Stimulated activated CD4-positive, alpha-beta T cell treated with anti-CD3 and anti-CD28 coated beads, Interleukin-4, amount 100 ng/mL, for 24 hours (primary cell): ENCODE measurements around the gene TEX36.
A peak's percentile ranks its signal among the peaks of the same experiment; 100 is the strongest.
"Not testable (repeated sequence)": the region's sequence is repeated elsewhere in the genome, so short reads cannot be mapped to it uniquely, and the experiment has no call there.

ENCODE experiments used
- DNase-seq: peaks from one replicate; pipeline ENCODE4 v3.0.0-alpha.2; 2020

TEX36 gene, protein sequence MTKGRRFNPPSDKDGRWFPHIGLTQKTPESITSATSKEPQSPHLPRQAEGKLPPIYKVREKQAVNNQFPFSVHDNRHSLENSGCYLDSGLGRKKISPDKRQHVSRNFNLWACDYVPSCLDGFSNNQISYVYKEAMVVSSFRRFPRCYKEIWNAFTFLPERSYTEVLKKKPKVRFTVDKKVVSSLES

DNA sequence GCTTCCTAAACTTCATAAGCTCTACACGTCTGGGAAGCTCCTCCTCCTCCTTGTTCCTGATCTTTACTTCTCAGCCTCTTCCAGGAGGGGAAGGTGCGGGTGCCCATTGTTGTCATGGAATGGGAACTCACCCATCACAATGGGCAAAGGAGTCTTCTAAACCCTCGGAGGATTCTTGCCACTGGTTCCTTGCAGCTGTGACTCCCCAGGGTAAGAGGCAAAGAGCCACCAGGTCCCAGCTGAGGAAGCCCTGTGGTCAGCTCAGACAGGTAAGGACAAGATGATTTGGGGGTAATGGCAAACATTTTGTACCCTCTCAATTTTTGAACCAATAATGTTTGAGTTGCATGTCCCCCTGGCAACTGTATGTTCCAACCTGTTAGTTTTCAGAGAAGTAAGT, at the start of gene TEX36:
Gene TEX36 (minus strand): TSS at position 101 of the 400 bp plus-strand sequence. CDS start 174 bp downstream, outside the sequence.
- no peak for DNase-seq

DNA sequence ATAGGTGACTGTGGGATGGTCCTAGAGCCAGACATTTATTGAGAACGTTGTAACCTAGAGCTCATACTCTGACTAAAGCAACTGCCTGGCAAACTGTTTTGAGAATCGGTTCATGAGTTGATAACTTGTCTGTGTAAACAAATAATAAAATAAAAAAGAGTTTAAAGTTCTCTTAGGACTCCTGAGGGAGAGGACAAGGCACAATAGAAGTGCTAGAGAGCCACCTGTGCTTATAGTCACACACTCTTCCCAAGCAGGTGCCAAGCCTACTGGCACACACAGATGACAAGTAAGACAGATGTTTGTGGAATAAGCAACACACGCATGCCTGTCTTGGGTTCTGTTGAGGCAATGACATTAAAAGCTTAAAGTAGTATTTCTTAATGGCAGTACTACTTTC, 44.5 kb upstream of the TEX36 start:
- DNase-seq, result no peak

DNA sequence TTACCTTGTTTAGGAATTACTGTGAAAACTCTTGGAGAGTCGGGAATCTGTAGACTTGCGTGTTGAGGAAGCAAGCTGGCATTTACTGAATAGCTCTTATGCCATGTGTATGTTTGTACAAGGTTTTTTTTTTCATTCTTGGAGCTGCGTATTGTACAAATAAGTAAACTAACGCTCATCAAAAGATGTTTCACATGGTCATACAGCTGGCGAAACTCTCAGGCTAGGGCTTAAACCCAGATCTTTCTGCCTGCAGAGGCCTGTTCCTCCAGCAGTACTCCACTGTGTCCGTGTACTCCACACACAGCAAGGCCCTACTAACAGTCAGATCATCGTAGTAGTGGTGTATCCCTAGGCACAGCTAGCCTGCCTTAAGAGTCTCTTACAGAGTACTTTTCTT, 44.0 kb upstream of the TEX36 start:
- no peak for DNase-seq

DNA sequence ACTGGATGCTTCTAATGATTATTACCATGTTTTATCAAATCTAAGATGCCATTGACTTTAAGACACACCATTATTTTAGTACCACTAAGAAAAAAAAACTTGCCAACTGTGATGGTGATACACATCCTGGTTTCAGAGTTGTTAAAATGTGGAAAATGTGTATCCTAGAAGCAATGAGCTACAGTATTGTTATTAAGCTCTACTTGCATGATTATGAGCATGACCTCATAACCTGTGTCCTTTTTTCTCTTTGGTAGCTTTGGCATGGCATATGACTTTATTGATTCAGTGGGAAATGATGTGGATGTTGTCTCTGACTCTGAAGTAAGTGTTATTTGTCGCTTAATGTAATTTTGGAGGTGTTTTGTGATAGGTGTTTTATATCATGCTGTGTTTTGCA, 39.8 kb upstream of the TEX36 start:
- DNase-seq, result no peak

DNA sequence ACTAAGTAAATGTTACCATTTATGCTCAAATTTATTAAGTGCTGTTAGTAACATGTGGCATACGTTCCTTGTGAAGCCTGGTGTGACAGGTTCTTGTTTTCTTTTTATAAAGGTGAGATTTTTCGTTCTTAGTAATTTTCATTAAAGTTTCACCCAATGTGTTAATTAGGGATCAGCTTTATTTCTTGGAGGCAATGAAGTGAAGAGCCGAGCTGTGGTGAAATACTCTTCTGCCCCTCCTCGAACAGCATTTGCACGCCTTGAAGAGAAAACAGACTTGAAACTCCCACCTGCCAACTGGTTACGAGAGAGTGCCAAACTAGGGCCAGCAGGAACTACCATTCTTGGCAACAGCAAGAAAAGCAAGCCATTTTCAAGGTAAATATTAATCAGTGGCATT, 38.1 kb upstream of the TEX36 start:
- DNase-seq, result no peak

DNA sequence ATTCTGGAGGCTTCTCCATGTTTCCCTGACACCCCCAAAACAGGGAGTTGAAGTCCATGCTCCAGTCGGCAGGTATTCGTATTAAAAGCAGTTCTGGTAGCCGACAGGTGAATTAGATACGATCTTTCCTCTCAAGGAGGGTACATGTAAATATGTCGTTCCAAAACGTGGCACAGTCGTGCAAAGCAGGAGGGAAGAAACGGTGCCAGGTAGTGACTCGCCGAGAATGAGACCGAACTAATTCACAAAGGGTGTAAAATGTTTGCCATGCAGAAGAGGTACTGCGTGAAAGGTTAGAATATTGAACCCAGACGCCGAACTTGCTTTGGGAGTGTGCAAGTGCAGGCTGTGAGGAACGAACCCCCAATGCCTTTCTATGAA, 37.0 kb upstream of the TEX36 start:
- DNase-seq, result no peak

DNA sequence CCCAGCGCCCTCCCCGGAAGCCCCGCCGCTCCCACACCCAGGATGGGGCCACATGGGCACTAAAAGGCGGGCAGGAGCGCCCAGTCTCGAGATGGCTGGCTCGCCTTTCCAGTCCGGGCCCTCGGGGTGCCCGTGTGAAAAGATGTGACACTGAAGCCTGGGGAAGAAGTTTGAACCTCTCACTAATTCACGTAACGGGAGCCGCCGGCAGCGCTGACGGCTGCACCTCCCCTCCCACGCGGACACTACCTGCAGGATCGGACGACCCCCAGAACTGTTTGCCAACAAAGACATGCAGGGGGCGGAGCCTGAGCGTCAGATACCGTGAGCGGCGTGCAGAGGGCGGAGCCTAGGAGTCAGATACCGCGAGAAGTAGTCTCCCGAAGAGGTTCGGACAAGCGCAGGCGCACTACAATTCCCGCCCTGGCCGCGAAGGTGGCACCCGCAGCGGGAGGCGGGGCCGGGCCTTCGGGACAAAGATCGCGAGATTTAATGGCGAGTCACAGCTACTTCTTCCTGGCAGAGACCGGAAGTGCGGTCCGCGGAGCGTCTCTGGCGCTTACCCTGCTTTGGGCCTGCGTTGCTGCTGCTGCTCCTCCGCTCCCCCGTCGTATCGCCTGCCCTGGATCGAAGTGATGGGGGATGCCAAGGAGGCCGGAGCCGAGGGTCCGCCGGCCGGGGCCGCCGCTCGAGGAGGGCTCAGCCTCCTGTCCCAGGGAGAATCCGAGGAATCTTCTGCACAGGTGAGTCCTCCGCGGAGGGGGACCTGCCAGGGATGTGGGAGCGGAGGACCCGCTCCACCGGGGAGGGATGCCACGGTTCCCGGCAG, 36.4 kb upstream of the TEX36 start, which contains the start of gene EDRF1:
Gene EDRF1 (plus strand): TSS at position 537 of the 829 bp plus-strand sequence. CDS start 99 bp downstream, at position 636.
- DNase-seq, result peak; percentile 99

DNA sequence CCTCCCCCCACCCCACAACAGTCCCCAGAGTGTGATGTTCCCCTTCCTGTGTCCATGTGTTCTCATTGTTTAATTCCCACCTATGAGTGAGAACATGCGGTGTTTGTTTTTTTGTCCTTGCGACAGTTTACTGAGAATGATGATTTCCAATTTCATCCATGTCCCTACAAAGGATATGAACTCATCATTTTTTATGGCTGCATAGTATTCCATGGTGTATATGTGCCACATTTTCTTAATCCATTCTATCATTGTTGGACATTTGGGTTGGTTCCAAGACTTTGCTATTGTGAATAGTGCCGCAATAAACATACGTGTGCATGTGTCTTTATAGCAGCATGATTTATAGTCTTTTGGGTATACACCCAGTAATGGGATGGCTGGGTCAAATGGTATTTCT, 31.8 kb upstream of the TEX36 start:
- DNase-seq, result not testable (repeated sequence)

DNA sequence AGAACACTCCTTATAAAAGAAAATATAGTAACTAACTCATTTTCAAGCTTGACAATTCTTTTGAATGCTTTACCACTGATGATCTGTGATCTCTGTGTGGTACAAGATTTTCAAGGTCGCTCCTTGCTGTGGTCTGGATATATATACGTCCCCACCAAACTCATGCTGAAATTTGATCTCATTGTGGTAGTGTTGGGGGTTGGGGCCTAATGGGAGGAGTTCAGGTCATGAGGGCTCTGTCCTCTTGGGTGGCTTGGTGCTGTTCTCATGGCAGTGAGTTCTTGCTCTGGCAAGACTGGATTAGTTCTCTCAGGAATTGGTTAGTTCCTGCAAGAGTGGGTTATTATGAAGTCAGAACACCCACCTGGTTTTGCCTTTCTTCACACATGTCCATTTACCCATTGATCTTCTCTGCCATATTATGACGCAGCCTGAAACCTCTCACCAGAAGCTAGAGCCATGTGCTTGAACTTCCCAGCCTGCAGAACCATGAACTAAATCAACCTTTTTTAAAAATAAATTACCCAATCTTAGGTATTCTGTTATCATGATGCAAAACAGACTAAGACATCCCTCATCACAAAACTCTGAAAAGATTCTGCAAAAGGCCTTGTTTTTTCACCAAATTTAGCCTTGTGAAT, 28.3 kb upstream of the TEX36 start:
- no peak for DNase-seq

DNA sequence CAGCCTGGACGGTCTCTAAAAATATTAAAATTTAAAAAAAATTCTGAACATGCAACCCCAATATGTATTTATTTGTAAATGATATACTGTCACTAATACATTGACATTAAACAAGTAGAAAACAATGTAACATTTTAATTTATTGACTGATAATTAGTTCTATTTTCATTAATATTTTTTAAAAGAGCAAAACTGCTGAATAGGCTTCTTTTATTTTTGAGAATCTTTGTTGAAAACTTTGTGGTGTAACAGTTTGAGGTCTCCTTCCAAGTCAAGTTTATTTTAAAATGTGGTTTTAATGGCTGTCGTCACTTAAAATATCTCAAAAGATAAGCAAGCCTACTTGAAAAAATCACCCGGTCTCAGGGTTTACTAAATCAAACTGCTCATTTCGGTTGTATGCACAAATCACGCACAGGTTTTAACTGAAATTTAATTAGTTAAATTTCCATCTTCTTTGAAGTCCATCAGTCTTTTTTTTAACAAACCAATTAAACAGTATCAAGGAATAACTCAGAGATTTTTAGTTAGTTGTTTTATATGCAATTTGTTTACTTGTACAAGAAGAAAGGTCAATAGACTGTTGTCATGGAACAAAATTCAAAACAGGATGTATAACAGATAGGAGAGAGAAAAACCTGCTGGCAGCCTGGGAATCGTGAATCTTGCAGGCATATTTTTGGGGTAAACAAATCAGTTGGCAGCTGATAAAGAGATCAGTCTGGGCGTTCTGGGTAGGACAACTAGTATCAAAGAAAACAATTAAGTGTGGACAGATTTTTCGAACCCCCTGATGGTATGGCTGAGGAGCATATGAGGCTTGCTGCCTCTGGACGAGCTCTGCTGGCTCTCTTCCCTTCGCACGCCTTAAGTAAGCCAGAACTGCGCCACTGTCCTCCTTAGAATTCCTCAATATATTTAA, 26.9 kb upstream of the TEX36 start:
- no peak for DNase-seq

DNA sequence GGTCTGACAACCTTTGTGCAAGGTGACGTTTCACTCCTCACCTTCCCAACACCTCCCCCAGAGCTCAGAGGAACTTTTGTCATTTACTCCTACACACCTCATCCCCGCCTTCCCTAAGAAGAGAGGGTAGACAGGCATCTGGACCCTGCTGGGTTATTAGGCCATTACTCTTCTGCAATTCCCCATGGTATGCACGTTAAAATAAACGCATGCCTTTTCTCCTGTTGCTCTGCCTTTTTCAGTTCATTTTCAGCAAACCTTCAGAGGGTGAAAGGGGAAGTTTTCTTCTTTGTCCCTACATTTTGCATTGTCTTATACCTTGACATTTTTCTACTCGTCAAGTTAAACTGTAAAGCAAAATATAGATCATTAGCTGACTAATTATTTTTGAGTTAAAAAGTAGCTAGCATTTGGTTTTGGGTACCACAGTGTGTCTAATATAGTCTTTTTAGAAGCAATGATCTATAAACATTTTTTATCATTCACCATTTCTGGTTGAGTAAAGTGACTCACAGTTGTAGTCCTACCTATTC, 26.1 kb upstream of the TEX36 start:
- no peak for DNase-seq

DNA sequence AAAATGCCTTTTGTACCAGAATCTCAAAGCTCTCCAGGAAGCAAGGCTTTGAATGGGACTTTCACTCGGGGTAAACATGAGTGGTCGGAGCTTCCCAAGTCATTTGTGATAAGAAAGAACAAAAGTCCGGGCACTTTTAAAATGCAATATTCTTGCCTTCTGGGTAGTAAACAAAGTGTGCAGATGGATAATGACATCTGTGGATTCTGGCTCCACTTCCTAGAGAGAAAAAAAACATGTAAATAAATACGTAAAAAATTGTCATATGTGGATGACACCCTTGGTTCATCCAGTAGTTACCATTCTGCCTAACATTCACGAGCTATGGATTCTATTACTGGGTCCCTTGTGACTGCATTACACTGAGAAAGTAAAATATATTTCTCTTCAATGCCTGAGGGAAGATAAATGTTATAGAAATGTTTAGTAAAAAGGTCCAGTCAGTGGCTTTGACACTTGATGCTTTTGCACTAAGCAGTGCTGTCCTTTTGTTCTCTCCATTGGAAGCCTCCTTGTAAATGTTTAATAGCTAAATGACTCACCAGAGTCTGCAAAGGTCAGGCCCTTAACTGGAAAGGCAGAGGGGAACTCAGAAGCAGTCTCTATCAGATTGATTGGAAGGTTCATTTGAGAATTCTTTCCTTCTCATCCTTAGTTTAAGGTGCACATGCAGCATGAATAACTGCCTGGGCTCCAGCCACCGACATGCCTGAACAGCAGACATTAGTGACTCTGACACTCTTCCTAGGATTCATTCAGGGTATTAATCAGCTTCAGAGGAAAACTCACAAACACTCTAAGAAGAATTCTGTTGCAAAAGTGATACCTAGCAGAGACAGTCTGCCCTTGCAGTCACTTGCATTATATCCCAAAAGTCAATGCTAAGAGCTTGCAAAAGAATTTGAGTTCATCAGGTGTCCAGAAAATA, 24.8 kb upstream of the TEX36 start:
- no peak for DNase-seq

DNA sequence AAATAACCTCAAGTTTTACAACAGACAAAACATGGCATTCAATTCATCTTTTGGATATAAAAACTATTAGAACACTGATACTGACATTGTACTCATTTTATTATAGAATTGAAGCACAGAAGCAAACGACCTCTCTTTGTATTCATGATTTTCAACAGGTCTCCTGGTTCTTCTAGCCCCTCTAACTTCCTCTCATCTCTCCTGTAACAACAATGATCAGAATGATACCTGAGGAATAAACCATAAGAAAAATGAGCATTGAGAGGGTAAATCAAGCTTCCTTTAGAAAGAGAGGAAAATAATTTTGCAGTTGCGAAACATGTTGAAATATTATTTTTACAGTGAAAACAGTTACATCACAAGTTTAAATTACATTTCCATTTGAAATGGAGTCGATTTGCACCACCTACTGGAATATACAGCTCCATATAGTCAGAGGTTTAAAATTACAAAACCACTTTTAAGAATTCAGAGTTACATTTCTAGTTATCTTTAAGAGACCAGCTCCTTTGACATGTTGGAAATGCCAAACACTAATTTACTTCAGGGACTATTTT, 17.5 kb upstream of the TEX36 start:
- no peak for DNase-seq

DNA sequence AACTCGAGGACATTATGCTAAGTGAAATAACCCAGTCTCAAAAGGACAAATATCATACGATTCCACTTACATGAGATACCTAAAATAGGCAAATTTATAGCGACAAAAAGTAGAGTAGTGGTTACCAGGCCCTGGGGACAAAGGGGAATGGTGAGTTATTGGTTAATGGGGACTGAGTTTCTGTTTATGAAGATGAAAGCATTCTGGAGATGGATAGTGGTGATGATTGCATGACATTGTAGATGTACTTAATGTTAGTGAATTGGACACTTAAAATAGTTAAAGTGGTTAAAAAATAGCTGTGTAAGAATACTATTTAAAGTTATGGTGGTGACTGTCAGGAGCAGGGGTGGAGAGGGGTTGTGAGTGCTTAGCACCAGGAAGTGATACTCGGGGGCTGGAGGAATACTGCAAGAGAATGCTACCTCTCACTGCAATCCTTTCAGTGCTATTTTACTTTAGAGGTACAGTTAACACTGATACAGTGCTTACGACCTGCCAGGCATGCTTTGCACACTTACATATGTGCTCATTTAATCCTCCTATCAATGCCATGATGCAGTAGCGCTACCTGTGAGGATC, 16.7 kb upstream of the TEX36 start:
- DNase-seq, result no peak

DNA sequence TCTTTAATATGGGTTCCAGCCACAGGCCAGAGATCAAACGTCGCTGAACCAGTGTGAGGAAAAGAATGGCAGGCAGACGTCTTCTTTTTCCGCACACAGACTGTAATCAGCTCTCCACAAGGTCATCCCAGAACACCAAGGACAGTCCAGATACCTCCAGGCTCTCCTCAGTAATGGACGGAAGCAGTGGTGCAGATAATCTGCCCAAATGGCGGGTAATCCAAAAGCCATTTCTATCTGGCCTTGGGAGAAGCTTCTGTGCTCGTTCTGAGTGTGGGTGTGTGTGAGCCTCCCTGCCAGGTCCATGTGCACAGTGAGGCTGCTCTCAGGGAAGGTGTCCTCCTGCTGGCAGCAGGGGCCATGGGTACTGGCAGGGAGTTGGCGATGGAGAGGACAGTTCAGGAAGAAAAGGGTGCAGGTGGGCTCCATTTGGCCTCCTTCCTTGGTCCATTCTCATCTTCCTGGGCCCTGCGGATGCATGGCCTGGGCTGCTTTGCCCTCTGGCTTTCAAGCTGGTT, 15.6 kb upstream of the TEX36 start:
- DNase-seq, result no peak

DNA sequence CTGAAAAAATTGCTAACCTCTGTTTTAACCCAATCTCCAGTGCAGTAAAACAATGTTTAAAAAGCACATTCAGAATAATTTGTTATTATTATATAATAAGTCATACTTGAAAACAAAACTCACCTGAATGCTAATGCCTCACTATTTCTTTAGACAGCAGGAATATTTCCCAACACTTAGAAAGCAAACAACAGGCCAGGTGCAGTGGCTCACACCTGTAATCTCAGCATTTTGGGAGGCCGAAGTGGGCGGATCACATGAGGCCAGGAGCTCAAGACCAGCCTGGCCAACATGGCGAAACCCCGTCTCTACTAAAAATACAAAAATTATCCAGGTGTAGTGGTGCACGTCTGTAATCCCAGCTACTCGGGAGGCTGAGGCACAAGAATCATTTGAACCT, 13.9 kb upstream of the TEX36 start:
- not testable (repeated sequence) for DNase-seq

DNA sequence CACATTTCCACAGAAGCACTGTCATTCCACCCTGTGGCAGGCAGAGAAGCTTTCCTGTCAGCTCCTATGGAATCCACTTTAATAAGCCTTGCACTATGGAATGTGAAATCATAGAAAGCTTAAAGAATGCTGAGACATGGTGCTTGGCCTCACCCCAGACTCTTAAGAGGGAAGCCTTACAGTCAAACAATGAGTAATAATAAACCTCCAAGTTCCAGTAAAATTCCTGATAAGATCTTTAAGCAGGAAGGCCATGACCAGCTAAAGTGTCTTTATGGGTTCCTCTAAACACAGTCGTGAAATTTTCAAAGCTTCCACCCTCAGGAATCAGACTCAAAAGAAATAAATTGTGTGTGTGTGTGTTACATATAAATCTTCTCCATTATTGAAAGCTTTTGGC, 11.9 kb upstream of the TEX36 start:
- DNase-seq, result no peak

DNA sequence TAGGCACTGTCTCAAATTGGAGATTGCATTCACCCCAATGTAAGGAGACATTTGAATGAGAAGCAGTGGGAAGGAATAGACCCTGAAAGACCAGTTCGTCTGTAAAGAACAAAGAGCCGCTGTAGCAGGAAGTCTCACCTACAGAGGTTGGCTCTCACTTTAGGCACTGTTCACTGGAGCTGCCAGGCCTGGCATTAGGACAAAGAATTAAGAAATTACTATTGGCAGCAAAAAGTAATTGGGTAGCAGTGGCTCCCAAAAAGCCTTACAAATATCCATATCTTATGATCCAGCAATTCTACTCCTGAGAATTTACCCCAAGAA, 10.5 kb upstream of the TEX36 start:
- DNase-seq, result no peak

DNA sequence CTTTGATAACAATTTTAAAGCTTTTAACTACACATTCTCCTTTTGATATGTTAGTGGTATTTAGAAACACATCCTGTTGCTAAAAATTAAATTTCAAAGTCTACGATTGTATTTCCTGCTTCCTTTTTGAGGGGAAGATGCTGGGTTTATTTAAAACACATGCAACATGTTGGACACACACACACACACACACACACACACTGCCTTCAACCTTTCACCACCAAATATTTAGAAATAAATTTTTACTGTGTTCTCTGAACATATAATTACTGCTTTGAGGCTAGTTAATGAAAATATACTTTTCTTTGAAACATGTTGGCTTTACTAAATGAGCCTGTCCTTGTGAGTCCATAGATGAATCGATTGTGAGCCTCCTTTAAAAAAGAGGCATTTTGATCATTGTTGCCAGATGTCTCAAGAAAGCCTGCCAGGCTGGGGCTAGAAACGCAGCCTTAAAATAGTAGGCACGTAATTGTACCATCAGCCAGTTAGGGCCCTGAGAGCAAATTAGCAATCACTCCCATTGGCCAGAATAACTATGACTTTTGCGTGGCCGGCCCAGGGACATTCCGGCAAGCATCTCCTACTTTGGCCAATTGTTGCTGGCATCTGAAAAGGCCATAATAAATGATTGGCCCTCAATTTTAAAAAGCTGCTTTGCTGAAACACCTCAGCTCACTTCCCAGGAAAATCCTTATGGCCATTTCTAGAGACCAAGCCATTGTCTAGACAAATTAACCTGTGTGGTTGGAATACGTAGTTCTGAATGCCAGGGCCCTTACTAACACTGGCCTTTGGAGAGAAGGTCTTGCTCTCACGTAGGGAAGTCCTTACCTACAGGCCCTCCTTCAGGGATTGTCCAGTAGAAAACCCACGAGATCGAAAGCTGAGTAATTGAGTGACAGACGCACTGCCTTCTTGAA, 9.9 kb upstream of the TEX36 start:
- no peak for DNase-seq

DNA sequence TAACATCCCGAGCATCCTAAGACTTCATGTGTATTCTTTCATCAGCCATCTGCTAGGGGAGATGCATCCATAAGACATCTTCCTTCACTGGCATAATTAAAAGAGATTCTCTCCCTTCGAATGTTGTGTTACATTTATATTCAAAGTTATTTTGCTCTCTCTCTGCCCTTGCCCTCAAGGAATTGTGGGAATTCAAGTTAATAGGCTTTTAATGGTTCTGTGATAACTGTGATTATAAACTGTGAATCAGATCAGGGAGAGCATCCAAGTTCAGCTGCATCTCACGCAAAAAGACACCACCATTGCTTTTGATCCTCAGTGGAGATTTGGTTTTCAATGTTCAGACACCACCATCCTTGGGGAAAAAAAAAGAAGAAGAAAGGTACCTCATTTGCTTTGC, 9.2 kb upstream of the TEX36 start:
- DNase-seq, result no peak
